GM23338 (cell line): ENCODE measurements around the gene POLR3A. TPM values are rescaled to one million over a fixed set of nuclear protein-coding genes. Genes with fewer than 3 reads are reported as not detected.

ENCODE experiments used
- ATAC-seq: fragments of 200-7000 bp; cut with Tn5 transposase; 3 replicates; pipeline ENCODE4 v1.9.1; 2020
- DNase-seq: peaks from one replicate; pipeline ENCODE4 v3.0.0-alpha.2; 2015; ENCODE audit warnings: low spot score
- H2AFZ ChIP-seq: fragments of 200-600 bp; sonication (generic); 2 replicates; pipeline ENCODE4 v1.8.0; 2016; ENCODE audit warnings: antibody characterized with exemption, mild to moderate bottlenecking, moderate library complexity
- H3F3A ChIP-seq: fragments of 200-600 bp; sonication (generic); replicated peaks from 2 replicates; pipeline ENCODE4 v1.8.0; 2017; ENCODE audit warnings: antibody characterized with exemption, mixed run types, low read depth
- H3K27ac ChIP-seq: fragments of 200-600 bp; sonication (generic); 2 replicates; pipeline ENCODE4 v1.6.1; 2016; ENCODE audit warnings: low read depth
- H3K27me3 ChIP-seq: fragments of 200-600 bp; sonication (generic); 2 replicates; pipeline ENCODE4 v1.8.0; 2016; ENCODE audit warnings: mild to moderate bottlenecking, mixed run types, moderate library complexity; ENCODE audit not compliant: insufficient read depth
- H3K36me3 ChIP-seq: fragments of 200-600 bp; sonication (generic); 2 replicates; pipeline ENCODE4 v1.8.0; 2016; ENCODE audit warnings: mild to moderate bottlenecking; ENCODE audit not compliant: insufficient read depth
- H3K4me1 ChIP-seq: fragments of 200-600 bp; sonication (generic); 2 replicates; pipeline ENCODE4 v1.8.0; 2016; ENCODE audit warnings: mild to moderate bottlenecking, moderate library complexity; ENCODE audit not compliant: insufficient read depth
- H3K4me2 ChIP-seq: fragments of 200-600 bp; sonication (generic); 2 replicates; pipeline ENCODE4 v1.7.1; 2017; ENCODE audit warnings: mixed run types
- H3K4me3 ChIP-seq: fragments of 200-600 bp; sonication (generic); 2 replicates; pipeline ENCODE4 v1.6.1; 2016; ENCODE audit warnings: mixed run types
- H3K79me2 ChIP-seq: fragments of 200-600 bp; sonication (generic); replicated peaks from 2 replicates; pipeline ENCODE4 v1.8.0; 2017; ENCODE audit warnings: mild to moderate bottlenecking; ENCODE audit not compliant: insufficient read depth
- H3K9me2 ChIP-seq: fragments of 200-600 bp; sonication (generic); 2 replicates; pipeline ENCODE4 v1.8.0; 2017; ENCODE audit not compliant: insufficient read depth
- H4K20me1 ChIP-seq: fragments of 200-600 bp; sonication (generic); replicated peaks from 2 replicates; pipeline ENCODE4 v1.8.0; 2017; ENCODE audit warnings: mild to moderate bottlenecking; ENCODE audit not compliant: insufficient read depth
- H3K27ac Mint-ChIP-seq: 2 replicates; pipeline ENCODE4 v1.8.0; 2020; ENCODE audit warnings: inconsistent platforms, mild to moderate bottlenecking, moderate library complexity, mixed read lengths
- H3K27me3 Mint-ChIP-seq: 3 replicates; pipeline ENCODE4 v1.8.0; 2022; ENCODE audit warnings: low read depth, mild to moderate bottlenecking, moderate library complexity, mixed read lengths, inconsistent platforms; ENCODE audit not compliant: insufficient read depth, poor library complexity
- H3K36me3 Mint-ChIP-seq: 3 replicates; pipeline ENCODE4 v1.8.0; 2021; ENCODE audit warnings: low read depth, mild to moderate bottlenecking, inconsistent platforms, moderate library complexity, mixed read lengths
- H3K4me1 Mint-ChIP-seq: 3 replicates; pipeline ENCODE4 v1.8.0; 2020; ENCODE audit warnings: mild to moderate bottlenecking, inconsistent platforms, mixed read lengths
- H3K4me3 Mint-ChIP-seq: 3 replicates; pipeline ENCODE4 v1.8.0; 2021; ENCODE audit warnings: moderate library complexity, mild to moderate bottlenecking, inconsistent platforms, mixed read lengths
- H3K9me3 Mint-ChIP-seq: 3 replicates; pipeline ENCODE4 v1.8.0; 2020; ENCODE audit warnings: moderate library complexity, mild to moderate bottlenecking, inconsistent platforms, mixed read lengths
- ETS1 ChIP-seq: IDR thresholded peaks from 2 replicates; pipeline ENCODE4 v1.6.1; 2016; ENCODE audit warnings: antibody characterized with exemption
- EZH2phosphoT487 ChIP-seq: fragments of 200-600 bp; sonication (generic); IDR thresholded peaks from one replicate; pipeline ENCODE4 v1.8.1; 2018; ENCODE audit warnings: antibody characterized with exemption; ENCODE audit not compliant: unreplicated experiment
- JUNB ChIP-seq: IDR thresholded peaks from one replicate; pipeline ENCODE4 v1.6.1; 2016; ENCODE audit warnings: antibody characterized with exemption; ENCODE audit not compliant: unreplicated experiment
- NANOG ChIP-seq: IDR thresholded peaks from 2 replicates; pipeline ENCODE4 v1.6.1; 2016; ENCODE audit warnings: antibody characterized with exemption, borderline replicate concordance
- POLR2AphosphoS5 ChIP-seq: IDR thresholded peaks from 2 replicates; pipeline ENCODE4 v1.6.1; 2016; ENCODE audit warnings: antibody characterized with exemption, low read depth
- STAT1 ChIP-seq: IDR thresholded peaks from one replicate; pipeline ENCODE4 v1.6.1; 2016; ENCODE audit warnings: antibody characterized with exemption; ENCODE audit not compliant: unreplicated experiment
- ZNF114 ChIP-seq: fragments of 250-450 bp; sonication (Bioruptor Pico); IDR thresholded peaks from 2 replicates; pipeline ENCODE4 v1.5.0; 2020; ENCODE audit warnings: mild to moderate bottlenecking, moderate library complexity
- ZNF331 ChIP-seq: fragments of 250-450 bp; sonication (Bioruptor Pico); IDR thresholded peaks from 2 replicates; pipeline ENCODE4 v1.5.0; 2020; ENCODE audit warnings: low read depth, mild to moderate bottlenecking, moderate library complexity
- ZNF462 ChIP-seq: fragments of 250-450 bp; sonication (Bioruptor Pico); IDR thresholded peaks from 2 replicates; pipeline ENCODE4 v1.5.0; 2020; ENCODE audit warnings: mild to moderate bottlenecking, moderate library complexity
- polyA plus RNA-seq: library from polyadenylated mRNA; unstranded; fragments of >200 nt; fragmentation: Nextera tagmentation; extraction: Ambion mirVana; gene quantifications from 2 replicates; pipeline ENCODE4 v1.2.1, GENCODE V29; 2016
- total RNA-seq: library from RNA; depleted of rRNA; stranded (reverse); fragments of >200 nt; shearing (Covaris generic); gene quantifications from 2 replicates; pipeline ENCODE4 v1.2.3, GENCODE V29; 2014

Gene POLR3A
- total and polyA plus RNA-seq, 2 experiments from 2014 or later: 11.6 to 35.5 TPM

- TF ChIP-seq ZNF462 (CRISPR knock-in tag) (no peak), ZNF331 (CRISPR knock-in tag) (no peak), STAT1 (no peak), ZNF114 (no peak), ETS1 (no peak), NANOG (no peak), POLR2AphosphoS5 (no peak), JUNB (no peak), EZH2phosphoT487 (no peak)
Measured at GRCh38 chr10:78009662-78010061, 19.7 kb downstream of the POLR3A start (continued).

- Histone ChIP-seq H3K36me3 (peaks cover 77% of the 10 kb centered on the region), H3K4me2 (no peak overlapping the region), H3F3A (no peaks in the 10 kb centered on the region), H3K4me1 (no peaks in the 10 kb centered on the region), H3K9me2 (no peaks in the 10 kb centered on the region), H3K4me3 (no peak overlapping the region), H3K79me2 (no peaks in the 10 kb centered on the region), H3K27ac (no peak overlapping the region), H3K27me3 (no peaks in the 10 kb centered on the region), H2AFZ (no peak overlapping the region), H4K20me1 (0 out of 2 replicates have a peak, but pooled peaks cover 7% of the 10 kb centered on the region)
- peaks cover 2% of the 10 kb centered on the region for H3K27me3 Mint-ChIP-seq
- no peak for DNase-seq
- no peak overlapping the region for H3K27ac Mint-ChIP-seq
- ATAC-seq: no peak
- H3K36me3 Mint-ChIP-seq: peaks cover 91% of the 10 kb centered on the region
- H3K4me3 Mint-ChIP-seq: no peak overlapping the region
- no peaks in the 10 kb centered on the region for H3K4me1 Mint-ChIP-seq
- H3K9me3 Mint-ChIP-seq: no peaks in the 10 kb centered on the region
- TF ChIP-seq ETS1 (no peak), NANOG (no peak), ZNF462 (CRISPR knock-in tag) (no peak)
Measured at GRCh38 chr10:78007172-78007571, 22.1 kb downstream of the POLR3A start.
